ENCODE data around the gene ZXDC. TPM values are rescaled to one million over a fixed set of nuclear protein-coding genes. Genes with fewer than 3 reads are reported as not detected.
A peak's percentile ranks its signal among the peaks of the same experiment; 100 is the strongest.

Gene ZXDC
- total and polyA plus RNA-seq, 7 donors, result 10.6 to 39.5 (median 30.3) TPM

DNA sequence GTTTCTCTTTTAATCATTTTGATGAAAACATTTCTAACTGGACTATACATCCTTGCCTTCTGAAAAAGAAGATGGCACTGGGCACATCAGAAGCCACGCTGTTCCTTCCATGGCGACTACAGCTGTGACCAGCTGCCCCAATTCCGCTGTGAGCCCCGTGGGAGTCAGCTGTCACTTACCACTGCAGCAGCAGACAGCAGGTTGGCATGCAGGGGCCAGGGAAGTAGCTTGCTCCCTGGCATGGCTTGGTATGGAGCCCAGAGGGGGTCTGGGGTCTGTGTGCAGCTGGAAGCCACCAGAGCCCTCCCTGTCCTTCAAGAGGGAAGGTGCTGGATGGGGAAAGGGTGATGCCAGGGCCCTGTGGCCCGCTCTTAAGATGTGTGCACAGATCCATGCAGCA is 4.5 kb upstream of the ZXDC start:
- Histone ChIP-seq H3K9me3 (no peaks in the 10 kb centered on the region), H3K36me3 (ENCODE audit: insufficient read depth in 1 of 2, low read depth in 1 of 2) (no peaks in the 10 kb centered on the region), H3K27me3 (ENCODE audit: insufficient read depth in 3 of 3, low read length in 2 of 3) (no peaks in the 10 kb centered on the region), H3K27ac (no peak overlapping the region), H3K4me1 (peaks cover 13% of the 10 kb centered on the region), H3K4me3 (no peak overlapping the region)
- WGBS, 3 donors, result 62 to 76% (median 67%) methylated on average over 5 of the region's 5 CpGs
- no peak for TF ChIP-seq CTCF (IDR thresholded peaks at IDR 0.05)
- ATAC-seq (no peak), DNase-seq (peak in 1 of 2 donors; percentile 37)
- intact Hi-C loops (cut with DNase I), result no loop called here

GRCh38 chr3:126479642-126480041 is 4.0 kb upstream of the ZXDC start:
- Histone ChIP-seq H3K9me3 (no peaks in the 10 kb centered on the region), H3K4me3 (no peak overlapping the region), H3K27me3 (ENCODE audit: insufficient read depth in 3 of 3, low read length in 2 of 3) (no peaks in the 10 kb centered on the region), H3K4me1 (peaks cover 10% of the 10 kb centered on the region), H3K36me3 (ENCODE audit: insufficient read depth in 1 of 2, low read depth in 1 of 2) (no peaks in the 10 kb centered on the region), H3K27ac (no peak overlapping the region)
- ATAC-seq (no peak), DNase-seq (peak in 1 of 2 donors; percentile 30)
- TF ChIP-seq CTCF (IDR thresholded peaks at IDR 0.05), result no peak
- 44 to 76% (median 71%) methylated on average over 1 of the region's 1 CpG for WGBS, 3 donors
- intact Hi-C loops (cut with DNase I), result loop anchor here in 1 of 2 donors (10.0 kb wide), 2 partner anchors 125 to 215 kb away; partner anchors contain the start of gene KLF15

DNA sequence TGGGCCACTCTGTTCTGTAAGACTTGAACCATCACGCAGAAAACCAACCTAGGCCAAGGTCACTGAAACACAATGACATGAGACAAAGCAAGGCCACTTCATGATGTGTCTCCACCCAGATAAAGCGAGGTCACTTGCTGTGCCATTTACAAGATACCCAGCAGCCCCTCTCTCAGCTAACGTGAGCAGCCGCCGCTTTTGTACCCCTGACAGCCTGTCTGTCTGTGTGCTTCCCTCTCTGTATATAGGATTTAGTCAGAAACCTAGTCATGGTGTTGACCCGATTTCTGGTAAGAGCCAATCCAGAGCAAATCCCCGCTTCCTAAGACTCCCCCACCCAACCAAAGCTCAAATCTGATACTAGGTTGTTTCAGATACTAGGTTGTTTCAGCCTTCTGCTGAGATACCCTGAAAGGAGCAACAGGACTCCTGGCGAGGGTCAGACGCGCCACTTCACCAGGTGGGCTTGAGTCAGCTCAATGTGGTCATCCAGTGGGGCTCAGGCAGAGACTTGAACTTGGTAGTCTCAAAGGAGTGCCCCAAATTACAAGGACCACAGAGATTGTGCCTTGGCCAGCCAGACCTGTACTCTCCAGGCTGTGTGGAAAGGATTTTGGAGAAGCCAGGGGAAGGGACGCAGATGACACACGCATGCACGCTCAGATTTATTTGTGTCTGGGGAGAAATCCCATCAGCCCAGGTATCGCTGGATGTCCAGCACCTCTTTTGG is 3.1 kb upstream of the ZXDC start:
- Histone ChIP-seq H3K27me3 (ENCODE audit: insufficient read depth in 3 of 3, low read length in 2 of 3) (no peaks in the 10 kb centered on the region), H3K36me3 (ENCODE audit: insufficient read depth in 1 of 2, low read depth in 1 of 2) (no peaks in the 10 kb centered on the region), H3K27ac (no peak overlapping the region), H3K9me3 (no peaks in the 10 kb centered on the region), H3K4me1 (peaks cover 14% of the 10 kb centered on the region), H3K4me3 (no peak overlapping the region)
- WGBS, 3 donors, result 96% methylated on average over 14 of the region's 14 CpGs
- intact Hi-C loops (cut with DNase I), result loop anchor here in 1 of 2 donors (10.0 kb wide), 2 partner anchors 124 to 214 kb away; partner anchors contain the start of gene KLF15
- no peak for TF ChIP-seq CTCF (IDR thresholded peaks at IDR 0.05)
- DNase-seq, result peak in 1 of 2 donors; percentile 32
- no peak for ATAC-seq

DNA sequence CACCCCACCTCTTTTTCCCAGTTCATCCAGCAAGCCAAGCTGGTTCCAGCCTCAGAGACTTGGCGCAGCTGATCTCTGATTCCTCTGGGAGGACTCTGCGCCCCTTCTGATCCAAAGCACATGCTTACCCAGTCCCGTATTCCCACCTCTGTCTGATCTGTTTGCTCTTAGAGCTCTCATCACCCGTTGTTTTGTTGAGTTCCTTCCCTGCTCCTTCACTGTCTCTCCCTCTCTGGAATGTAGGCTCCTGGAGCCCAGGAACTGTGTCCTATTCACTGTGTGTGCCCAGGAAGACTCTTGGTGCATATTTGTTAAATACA is 1.3 kb upstream of the ZXDC start:
- WGBS, 3 donors, result 40 to 53% (median 43%) methylated on average over 4 of the region's 4 CpGs
- H3K27me3 ChIP-seq (ENCODE audit: insufficient read depth in 3 of 3, low read length in 2 of 3), result no peaks in the 10 kb centered on the region
- H3K36me3 ChIP-seq (ENCODE audit: insufficient read depth in 1 of 2, low read depth in 1 of 2), result peaks cover 0 to 6% of the 10 kb centered on the region in 2 donors
- no peak for TF ChIP-seq CTCF (IDR thresholded peaks at IDR 0.05)
- ATAC-seq, result no peak
- H3K27ac ChIP-seq, result no peak overlapping the region
- intact Hi-C loops (cut with DNase I), result loop anchor here in 1 of 2 donors (10.0 kb wide), 2 partner anchors 122 to 212 kb away; partner anchors contain the start of gene KLF15
- H3K9me3 ChIP-seq, result no peaks in the 10 kb centered on the region
- no peak overlapping the region for H3K4me3 ChIP-seq
- H3K4me1 ChIP-seq, result peaks cover 28% of the 10 kb centered on the region
- no peak for DNase-seq

Measured in psoas muscle (tissue), 8 donors.